Gastrocnemius medialis (tissue), 4 donors: ENCODE results near the gene MTG2.

Source experiments
- POLR2A ChIP-seq, 2 donors: fragments of 450-650 bp; IDR thresholded peaks; one replicate each; pipeline ENCODE4 v1.6.1; 2017; ENCODE audit warnings: antibody characterized with exemption in 2 of 2, mild to moderate bottlenecking in 2 of 2, moderate library complexity in 2 of 2
- TF ChIP-seq, protein P1 (sequence below), 5 experiments: fragments of 450-650 bp in 3 of 5; fragments of 200-600 bp in 2 of 5; sonication (generic) in 2 of 5; IDR thresholded peaks in 4 of 5; conservative IDR thresholded peaks in 1 of 5; 1 replicate in 4 of 5; 2 replicates in 1 of 5; pipeline ENCODE4 v1.5.1; 2016 to 2019; ENCODE audit warnings: antibody characterized with exemption in 5 of 5, mild to moderate bottlenecking in 3 of 5, moderate library complexity in 3 of 5

DNA sequence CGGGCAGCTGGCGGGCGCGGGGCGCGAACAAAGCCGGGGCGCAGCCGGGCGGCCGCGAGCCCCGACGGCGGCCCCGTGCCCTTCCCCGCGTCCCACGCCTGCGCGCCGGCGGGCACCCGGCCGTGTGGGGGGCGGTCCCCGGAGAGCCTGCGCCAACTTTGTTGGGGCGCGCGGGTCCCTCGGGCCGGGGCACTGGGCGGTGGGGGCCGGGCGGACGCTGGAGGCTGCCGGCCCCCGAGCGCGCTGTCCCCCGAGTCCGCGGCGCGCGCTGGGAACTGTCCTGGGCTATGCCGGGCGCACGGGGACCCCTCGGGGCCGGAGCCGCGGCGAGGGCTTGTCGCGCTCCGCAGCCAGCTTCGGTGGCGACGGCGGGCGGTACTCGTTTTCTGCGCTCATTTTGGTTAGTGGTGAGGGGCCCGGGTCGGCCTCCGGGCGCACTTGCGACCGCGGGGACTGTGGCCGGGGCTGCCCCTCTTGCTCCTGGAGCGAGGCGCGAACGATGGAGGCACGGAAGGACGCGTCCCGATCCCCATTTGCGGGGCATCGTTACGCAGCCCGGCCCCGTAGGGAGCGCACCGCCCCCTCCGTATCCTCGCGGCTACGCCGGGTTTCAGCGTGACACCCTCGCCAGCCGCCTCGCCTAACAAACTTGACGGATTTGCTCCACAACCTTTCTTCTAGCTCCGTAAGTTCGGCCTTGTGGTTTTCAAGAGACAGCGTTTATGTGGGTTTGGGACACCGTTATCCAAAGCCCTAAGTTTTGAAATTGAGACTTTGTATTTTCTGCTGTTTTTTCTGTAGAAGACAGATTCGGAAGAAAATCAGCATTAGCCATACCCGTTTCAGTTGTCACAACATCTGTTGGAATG, 38.6 kb upstream of the MTG2 start:
- TF ChIP-seq, protein P1, sequence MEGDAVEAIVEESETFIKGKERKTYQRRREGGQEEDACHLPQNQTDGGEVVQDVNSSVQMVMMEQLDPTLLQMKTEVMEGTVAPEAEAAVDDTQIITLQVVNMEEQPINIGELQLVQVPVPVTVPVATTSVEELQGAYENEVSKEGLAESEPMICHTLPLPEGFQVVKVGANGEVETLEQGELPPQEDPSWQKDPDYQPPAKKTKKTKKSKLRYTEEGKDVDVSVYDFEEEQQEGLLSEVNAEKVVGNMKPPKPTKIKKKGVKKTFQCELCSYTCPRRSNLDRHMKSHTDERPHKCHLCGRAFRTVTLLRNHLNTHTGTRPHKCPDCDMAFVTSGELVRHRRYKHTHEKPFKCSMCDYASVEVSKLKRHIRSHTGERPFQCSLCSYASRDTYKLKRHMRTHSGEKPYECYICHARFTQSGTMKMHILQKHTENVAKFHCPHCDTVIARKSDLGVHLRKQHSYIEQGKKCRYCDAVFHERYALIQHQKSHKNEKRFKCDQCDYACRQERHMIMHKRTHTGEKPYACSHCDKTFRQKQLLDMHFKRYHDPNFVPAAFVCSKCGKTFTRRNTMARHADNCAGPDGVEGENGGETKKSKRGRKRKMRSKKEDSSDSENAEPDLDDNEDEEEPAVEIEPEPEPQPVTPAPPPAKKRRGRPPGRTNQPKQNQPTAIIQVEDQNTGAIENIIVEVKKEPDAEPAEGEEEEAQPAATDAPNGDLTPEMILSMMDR (IDR thresholded peaks at IDR 0.05 in 4 of 5, conservative IDR thresholded peaks at IDR 0.05 in 1 of 5): peak in 2 of 5 experiments; percentile 3 to 36
- peak; percentile 47 to 63 for TF ChIP-seq POLR2A (IDR thresholded peaks at IDR 0.05)
